ENCODE results near the gene LCN12. TPM values are rescaled to one million over a fixed set of nuclear protein-coding genes. Genes with fewer than 3 reads are reported as not detected.

The LCN12 gene
- total RNA-seq, 1 donor, result 0.86 TPM

GRCh38 chr9:136949817-136950655, 2.0 kb upstream of the LCN12 start:
- TF ChIP-seq CTCF (IDR thresholded peaks at IDR 0.05; ENCODE audit: insufficient read depth, low read depth, low read length), result no peak
- DNase-seq (ENCODE audit: low read depth), result peak; percentile 76
- peak overlapping the region; percentile 66 for H3K4me3 ChIP-seq (ENCODE audit: low read depth, low read length)

- peak overlapping the region; percentile 66 for H3K4me3 ChIP-seq (ENCODE audit: low read depth, low read length)
- no peak for TF ChIP-seq CTCF (IDR thresholded peaks at IDR 0.05; ENCODE audit: insufficient read depth, low read depth, low read length)
- DNase-seq (ENCODE audit: low read depth), result no peak
Observed at GRCh38 chr9:136950656-136951276, 1.3 kb upstream of the LCN12 start.

- H3K4me3 ChIP-seq (ENCODE audit: low read depth, low read length), result no peak overlapping the region
- DNase-seq (ENCODE audit: low read depth), result no peak
- TF ChIP-seq CTCF (IDR thresholded peaks at IDR 0.05; ENCODE audit: insufficient read depth, low read depth, low read length), result no peak
Observed at GRCh38 chr9:136952321-136952850, 313 bp downstream of the LCN12 start.

- H3K4me3 ChIP-seq (ENCODE audit: low read depth, low read length), result no peak overlapping the region
- no peak for TF ChIP-seq CTCF (IDR thresholded peaks at IDR 0.05; ENCODE audit: insufficient read depth, low read depth, low read length)
- no peak for DNase-seq (ENCODE audit: low read depth)
Observed at GRCh38 chr9:136952876-136953770, 1.1 kb downstream of the LCN12 start.

- no peak for DNase-seq (ENCODE audit: low read depth)
- no peak overlapping the region for H3K4me3 ChIP-seq (ENCODE audit: low read depth, low read length)
- no peak for TF ChIP-seq CTCF (IDR thresholded peaks at IDR 0.05; ENCODE audit: insufficient read depth, low read depth, low read length)
Observed at GRCh38 chr9:136953771-136954269, 1.7 kb downstream of the LCN12 start.

All from fibroblast of villous mesenchyme (primary cell).